Measurements from ENCODE around the gene PPARG.

DNA sequence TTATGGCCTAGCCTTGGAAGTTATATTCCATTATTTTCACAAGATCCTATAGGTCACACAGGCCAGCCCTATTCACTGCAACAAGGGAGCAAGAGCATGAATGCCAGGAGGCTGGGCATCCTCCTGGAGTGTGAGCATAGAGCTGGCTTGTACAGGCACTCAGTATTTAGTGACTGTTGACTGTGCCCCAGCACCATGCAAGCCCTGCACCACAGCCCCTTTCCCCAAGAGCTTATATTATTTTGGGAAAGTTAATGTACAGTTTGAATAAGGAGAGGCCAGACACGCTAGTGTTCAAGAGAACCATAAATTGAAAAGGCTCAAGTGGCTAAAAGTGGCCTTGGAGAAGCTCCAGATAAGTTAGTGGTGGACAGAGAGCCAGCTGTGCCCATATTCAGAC lies 163.1 kb downstream of the PPARG start:
- no peak for TF ChIP-seq RXRA (IDR thresholded peaks at IDR 0.05)
- TF ChIP-seq, protein P1, sequence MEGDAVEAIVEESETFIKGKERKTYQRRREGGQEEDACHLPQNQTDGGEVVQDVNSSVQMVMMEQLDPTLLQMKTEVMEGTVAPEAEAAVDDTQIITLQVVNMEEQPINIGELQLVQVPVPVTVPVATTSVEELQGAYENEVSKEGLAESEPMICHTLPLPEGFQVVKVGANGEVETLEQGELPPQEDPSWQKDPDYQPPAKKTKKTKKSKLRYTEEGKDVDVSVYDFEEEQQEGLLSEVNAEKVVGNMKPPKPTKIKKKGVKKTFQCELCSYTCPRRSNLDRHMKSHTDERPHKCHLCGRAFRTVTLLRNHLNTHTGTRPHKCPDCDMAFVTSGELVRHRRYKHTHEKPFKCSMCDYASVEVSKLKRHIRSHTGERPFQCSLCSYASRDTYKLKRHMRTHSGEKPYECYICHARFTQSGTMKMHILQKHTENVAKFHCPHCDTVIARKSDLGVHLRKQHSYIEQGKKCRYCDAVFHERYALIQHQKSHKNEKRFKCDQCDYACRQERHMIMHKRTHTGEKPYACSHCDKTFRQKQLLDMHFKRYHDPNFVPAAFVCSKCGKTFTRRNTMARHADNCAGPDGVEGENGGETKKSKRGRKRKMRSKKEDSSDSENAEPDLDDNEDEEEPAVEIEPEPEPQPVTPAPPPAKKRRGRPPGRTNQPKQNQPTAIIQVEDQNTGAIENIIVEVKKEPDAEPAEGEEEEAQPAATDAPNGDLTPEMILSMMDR (IDR thresholded peaks at IDR 0.05; ENCODE audit: low read depth, low read length, missing input control): no peak
- no peak for TF ChIP-seq YY1 (IDR thresholded peaks at IDR 0.05)
- no peak for TF ChIP-seq SP1 (IDR thresholded peaks at IDR 0.05)
- no peak for TF ChIP-seq TAF1 (conservative IDR thresholded peaks at IDR 0.05)
- TF ChIP-seq JUND (IDR thresholded peaks at IDR 0.05): no peak
- no peak for TF ChIP-seq GABPA (IDR thresholded peaks at IDR 0.05 in 1 of 2, conservative IDR thresholded peaks at IDR 0.05 in 1 of 2)
